Stimulated activated CD8-positive, alpha-beta memory T cell treated with anti-CD3 and anti-CD28 coated beads, Interleukin-15, amount 100 ng/mL, for 1 hour (primary cell): ENCODE data around the gene YWHAG.
"Not testable (repeated sequence)": the region's sequence is repeated elsewhere in the genome, so short reads cannot be mapped to it uniquely, and the experiment has no call there.

Experiments used
- DNase-seq: peaks from one replicate; pipeline ENCODE4 v3.0.0-alpha.2; 2020; ENCODE audit warnings: low read depth

YWHAG gene

DNA sequence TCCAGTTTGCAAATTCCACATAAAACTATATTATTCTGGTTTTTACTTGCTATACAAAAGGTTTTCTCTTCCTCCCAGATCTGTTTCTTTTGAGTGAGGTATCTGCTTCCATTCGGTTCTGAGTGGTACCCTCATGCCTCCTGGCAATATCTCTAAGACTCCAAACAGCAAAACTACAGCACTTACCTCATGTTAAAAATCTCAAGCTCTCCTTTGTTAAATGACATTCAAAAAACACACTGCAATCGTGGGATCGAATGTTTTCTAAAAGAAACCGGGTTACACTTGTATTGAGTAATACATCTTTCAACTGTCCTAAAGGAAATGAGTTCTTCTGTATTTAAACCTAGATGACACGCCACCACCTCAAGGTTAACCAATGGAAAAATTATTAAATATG, 11.1 kb downstream of the YWHAG start:
- no peak for DNase-seq

DNA sequence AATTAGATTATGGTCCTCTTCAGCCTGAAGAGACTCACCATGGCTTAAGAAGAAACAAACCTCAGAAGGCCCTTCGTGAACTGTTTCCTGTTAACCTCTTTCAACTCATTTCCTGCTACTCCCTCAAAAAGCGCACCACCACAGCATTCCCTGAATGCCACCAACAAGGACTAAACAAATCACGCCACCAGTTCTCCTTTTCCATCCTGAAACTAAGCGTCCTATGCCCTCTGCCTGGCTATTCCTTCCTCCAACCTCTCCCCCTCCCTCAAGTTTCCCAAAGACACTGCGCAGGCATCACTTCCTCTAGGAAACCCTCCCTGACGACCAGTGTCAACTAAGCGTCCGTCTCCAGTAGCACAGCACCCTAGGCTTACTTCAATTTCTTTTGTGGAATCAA, 12.0 kb downstream of the YWHAG start:
- no peak for DNase-seq

DNA sequence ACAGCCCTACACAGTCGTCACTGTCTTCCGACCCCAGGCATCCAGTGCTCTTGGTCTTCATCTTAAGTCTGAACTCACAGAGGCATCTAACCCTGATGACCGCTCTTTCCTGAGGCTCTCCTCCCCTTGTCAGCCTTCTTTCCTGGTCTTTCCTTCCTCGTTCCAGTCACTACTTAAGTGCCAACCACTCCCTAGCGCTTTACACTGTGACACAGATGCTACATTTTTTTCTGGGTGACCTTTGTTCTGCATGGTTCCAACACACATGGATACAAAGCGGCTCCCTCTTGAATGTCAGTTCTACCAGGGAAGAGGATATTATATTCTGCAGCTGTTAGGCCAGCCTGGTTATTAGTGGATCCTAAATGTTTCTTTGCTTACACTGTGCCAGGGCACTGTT, 12.7 kb downstream of the YWHAG start:
- DNase-seq = no peak

DNA sequence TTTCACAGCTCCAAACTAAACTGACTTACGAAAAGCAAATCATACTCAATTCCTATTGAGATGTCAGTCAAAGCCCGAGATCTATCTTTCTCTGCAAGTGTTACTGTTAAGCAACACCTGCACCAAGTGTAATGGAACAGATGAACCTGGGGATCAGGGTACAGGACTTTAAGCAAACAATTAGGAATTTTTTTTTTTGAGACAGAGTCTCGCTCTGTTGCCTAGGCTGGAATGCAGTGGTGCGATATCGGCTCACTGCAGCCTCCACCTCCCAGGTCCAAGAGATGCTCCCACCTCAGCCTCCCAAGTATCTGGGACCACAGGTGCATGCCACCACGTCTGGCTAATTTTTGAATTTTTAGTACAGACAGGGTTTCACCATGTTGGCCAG, 14.9 kb downstream of the YWHAG start:
- DNase-seq = no peak

DNA sequence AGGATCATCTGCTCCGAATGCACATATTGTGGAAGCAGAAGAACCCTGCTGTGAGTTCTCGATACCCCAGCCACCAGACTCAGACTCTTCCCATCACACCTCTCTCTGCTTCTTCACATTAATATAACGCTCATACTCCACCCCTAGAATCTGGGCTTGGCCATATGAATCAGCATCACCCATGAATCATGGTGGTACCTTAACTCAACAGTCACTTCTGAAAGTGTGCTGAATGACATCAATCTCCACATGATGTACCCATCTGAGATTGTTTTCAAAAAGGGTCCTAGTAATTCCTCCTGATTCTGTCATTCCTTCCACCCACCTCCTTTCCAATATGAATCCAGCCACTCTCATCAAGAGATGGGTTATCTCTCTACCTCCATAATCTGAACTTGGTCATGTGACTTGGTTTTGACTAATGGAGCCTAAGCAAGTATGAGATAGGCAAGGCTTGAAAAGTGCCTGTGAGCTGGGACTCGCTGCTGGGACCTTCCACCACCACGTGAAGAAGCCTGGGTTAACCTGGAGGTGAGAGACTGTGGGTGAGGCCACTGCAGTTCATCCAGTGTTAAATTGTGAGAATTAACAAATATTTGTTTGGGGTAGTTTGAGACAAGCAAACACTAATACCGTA, 15.4 kb downstream of the YWHAG start:
- no peak for DNase-seq

DNA sequence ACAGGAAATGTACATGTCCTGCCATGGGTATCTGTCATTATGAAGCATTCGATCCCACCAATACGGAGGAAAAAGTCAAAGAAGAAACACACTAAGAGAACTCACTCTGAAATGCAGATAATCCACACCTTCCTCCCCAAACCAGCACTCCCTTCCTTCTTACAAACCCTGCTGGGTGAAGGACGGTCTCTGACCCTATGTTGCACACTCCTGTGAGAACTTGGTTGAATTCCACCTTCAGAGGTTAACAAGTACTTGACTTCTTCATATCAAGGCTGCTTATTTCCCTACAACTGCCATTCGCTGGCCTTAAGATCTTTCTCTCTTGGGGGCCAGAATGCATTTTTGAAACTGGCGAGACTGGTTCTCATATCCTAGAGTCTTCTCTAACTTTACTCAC, 16.6 kb downstream of the YWHAG start:
- no peak for DNase-seq

DNA sequence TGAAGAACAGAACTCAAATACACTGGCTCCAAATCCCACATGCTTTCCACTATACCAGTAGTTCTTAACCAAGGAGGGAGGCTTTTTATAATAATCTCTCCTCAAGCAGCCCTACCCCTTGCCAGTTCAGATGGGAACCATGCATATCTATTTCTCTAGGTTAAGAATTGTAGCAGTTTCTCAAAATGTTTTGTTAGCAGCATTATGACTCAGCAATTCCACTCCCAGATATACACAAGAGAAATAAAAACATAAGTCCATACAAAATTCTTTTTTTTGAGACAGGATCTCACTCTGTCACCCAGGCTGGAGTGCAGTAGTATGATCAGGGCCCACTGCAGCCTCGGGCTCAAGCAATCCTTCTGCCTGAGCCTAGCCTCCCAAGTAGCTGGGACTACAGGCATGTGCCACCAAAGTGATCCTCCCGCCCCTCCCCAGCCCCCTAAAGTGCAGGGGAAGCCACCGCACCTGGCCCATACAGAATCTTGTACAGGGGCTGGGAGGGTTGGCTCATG, 18.1 kb downstream of the YWHAG start:
- no peak for DNase-seq

DNA sequence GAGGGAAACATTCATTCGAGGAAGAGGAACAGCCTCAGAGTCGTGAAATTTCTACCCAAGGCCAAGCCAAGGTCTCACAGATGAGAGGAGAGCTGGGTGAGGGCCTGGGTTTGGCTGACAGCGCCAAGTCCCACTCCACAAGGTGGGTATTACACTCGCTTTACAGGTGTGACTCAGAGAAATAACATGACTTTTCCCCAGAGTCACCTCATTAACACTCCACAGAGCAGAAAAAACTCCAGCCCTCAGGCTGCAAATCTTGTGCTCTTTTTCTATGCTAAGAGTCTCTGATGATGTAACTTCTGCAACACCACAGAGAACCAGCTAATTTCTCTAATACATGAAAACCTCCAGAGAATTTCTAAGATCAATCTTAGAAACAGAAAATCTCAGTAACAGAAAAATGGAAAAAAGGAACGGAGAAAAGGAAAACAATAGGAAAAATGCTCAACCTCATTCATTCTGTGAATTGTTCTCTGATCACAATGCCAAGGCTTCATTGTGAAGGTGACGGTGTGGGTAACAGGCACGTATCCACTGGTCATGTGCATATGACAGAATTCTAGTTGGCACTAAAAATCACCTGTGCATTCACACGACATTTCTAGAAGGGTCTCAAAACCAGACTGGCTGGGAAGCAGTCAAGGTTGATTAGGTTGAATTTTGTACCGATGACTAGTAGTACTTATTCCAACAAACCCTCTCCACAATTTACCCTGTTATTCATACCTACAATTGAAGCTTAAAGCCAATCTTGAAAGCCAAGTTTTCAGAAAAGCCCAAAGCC, 20.3 kb downstream of the YWHAG start:
- no peak for DNase-seq

DNA sequence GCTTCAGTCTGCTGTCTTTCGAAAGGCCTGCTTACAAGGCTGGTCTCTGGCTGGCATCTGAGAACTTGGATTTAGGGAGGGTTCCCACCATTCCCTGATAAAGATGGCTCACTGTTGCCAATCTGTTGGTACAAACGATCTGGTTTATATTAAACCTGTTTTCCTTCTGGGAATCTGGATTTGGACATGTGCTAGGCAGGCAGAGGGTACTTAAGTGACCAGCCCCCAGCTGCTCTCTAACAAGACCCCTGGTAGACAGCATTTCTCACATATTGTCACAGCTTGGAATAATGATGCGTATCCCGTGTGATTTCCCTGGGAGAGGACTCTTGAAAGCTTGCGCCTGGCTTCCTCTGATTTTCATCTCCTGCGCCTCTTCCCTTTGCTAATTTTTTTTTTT, 21.6 kb downstream of the YWHAG start:
- no peak for DNase-seq

DNA sequence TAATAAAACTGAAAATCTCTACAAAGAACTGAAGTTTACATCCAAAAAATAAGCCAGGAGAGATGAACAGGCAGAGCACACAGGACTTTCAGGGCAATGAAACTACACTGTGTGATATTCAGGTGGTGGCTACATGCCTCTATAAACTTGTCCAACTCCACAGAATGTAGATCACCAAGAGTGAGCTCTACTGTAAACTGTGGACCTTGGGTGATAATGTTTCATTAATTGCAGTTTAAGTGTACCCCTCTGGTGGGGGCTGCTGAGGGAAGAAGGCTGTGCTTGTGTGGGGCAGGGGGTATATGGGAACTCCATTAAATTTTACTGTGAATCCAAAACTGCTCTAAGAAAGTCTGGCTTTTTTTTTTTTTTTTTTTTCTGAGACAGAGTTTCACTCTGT, 22.7 kb downstream of the YWHAG start:
- no peak for DNase-seq

DNA sequence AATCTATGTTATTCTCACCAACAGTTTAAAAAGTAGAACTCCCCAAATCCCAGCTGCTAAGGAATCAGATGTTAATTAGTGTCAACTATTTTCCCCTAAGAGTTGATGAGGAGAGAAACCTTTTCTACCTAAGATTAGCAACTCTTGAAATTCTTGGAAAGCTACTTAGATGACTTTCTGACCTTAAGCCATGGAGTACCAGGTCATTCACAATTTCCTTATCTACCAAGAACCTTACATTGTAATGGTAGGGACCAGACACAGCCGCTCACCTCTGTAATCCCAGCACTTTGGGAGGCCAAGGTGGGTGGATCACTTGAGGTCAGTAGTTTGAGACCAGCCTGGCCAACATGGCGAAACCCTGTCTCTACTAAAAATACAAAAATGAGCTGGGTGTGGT, 23.4 kb downstream of the YWHAG start:
- not testable (repeated sequence) for DNase-seq

DNA sequence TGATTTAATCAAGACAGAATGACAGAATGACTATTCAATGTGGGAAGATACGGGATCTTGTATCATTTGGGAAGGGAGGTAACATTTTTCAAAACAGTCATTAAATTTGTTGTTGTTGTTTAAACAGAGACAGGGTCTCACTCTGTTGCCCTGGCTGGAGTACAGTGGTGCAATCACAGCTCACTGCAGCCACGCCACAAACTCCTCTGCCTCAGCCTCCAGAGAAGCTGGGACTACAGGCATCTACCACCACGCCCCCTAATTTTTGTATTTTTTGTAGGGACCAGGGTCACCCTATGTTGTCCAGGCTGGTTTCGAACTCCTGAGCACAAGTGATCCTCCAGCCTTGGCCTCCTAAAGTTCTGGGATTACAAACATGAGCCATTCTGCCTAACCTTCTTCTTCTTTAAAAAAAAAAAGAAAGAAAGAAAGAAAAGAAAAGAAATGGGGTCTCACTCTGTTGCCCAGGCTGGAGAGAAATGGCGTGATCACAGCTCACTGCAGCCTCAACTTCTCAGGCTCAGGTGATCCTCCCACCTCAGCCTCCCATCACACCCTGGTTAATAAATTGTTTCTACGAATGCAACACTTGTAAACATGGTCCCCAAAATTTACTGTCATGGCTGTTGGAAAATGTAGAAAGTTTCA, 24.3 kb downstream of the YWHAG start:
- DNase-seq = no peak

DNA sequence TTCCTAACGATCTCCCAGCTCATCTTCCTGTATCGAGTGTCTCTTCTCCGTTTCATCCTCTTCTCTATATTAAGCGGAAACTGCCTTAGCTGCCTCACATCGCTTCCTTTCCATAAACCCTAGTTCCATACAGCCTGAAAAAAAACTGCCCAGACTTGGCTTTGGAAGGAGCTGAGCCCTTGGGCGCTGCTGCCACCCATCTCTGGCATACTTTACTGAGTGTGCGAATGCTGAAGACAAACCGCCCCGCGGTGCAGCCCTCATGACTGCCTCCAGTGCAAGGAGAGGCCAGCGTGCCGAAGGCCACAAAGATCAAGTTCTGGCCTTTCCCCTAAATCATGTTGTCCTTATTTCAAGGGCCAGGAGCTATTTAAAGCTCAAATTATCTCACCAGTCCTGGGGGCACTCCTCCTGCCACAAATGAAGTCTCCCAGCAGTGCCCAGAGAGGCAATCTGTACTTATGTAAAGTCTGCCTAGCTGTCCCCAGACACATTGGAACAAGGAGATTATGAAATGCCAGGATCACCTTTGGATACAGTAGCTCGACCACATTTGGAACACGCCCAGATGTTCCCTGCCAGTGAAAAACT, 25.2 kb downstream of the YWHAG start:
- no peak for DNase-seq

DNA sequence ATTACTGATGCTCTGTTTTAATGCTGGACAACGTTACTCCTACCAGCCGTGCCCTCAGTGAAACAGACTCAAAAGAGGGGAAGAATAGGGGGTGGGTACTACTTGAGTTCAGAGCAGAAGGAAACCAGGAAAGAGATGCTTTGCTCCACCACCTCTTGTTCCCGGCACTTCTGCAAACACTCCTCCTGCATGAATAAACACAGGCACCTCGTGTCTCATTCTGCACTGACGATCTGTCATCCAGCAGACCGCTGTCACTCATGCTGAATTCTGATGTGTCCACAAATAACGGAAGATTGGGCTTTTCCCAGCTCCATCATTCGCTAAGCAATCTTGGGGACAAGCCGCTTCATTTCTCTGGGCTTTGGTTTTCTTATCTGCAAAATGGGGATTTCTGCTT, 26.7 kb downstream of the YWHAG start:
- no peak for DNase-seq

DNA sequence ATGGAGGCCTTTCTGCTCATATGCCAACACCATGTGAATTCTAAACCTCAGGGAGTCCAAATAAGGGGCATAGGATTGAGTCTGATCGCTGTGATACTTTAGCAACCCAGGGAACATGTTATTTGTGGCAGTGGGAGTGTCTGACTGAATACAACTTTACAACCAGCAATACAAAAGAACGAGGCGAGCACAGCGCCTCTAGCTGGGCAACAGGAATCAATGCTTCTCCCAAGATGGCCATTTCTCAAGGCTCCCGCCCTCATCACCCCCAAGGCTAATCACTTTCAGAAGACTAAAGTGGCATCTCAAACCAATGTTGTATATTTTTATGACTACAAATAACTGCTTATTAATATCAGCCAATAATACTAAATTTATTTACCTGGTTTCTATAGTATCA, 28.1 kb downstream of the YWHAG start:
- DNase-seq = no peak

DNA sequence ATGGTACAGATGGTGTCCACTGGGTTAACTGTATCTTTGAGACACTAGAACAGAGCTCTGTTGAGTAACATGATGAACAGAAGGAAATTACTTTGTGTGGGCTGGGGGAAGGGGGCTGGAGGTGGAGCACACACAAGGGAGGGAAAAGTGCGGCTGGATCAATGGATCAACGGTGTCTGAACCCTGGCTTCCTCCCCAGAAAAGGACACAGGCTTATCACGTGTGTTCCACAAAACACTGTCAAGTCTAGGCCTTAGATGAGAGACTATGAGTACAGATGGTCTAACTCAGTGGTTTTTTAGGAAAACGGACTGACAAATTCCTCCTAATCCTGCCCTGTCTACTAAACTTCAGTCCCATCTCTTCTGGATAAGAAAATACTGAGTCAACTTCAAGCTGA, 28.5 kb downstream of the YWHAG start:
- DNase-seq = no peak

DNA sequence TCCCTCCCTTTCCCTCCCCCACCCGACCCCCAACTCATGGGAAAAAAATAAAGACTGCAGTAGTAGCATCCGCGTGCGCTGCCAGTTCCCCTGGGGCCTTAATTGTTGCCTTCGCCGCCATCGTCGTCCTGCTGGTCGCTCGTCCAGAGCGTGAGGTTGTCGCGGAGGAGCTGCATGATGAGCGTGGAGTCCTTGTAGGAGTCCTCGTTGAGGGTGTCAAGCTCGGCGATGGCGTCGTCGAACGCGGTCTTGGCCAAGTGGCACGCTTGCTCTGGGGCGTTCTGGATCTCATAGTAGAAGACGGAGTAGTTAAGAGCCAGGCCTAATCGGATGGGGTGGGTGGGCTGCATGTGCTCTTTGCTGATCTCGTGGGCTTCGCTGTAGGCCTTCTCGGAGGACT, 29.3 kb downstream of the YWHAG start:
- DNase-seq = no peak

DNA sequence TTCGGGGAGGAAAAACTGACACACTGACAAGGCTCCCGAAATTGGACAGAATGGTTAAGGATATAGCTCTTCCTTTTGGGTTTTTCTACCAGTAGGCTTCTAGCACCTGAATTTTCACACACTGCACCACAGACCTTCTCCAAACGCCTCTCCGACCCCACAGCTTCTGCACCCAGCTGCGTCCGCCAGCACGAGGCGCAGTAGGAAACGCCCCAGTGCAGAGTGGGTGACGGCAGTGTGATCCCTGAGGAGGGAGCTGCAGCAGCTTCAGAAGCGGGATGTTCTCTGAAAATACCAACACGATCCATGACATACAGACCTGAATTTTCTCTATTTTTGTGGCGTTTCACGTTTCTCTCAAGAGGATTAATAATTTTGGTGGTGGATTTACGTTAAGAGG, 30.4 kb downstream of the YWHAG start:
- DNase-seq = no peak

DNA sequence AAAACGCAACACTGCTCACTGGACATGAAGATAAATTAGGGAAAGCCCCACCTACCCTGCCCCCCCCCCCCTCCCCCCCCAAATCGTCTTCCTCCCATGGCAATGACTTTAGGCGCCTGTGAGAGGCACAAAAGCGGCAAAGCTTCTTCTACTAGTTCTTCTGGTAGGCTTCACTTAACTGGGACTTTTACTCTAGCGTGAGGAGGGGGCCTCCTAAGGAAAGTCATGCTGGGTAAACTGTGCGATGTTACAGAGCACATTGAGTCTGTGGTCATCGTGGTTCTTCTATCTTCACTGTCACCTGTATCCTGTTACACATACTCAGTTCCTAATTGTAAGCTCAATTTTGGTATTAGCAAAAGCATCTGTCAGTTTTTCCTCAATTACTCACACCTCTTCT, 31.2 kb downstream of the YWHAG start:
- DNase-seq = no peak

DNA sequence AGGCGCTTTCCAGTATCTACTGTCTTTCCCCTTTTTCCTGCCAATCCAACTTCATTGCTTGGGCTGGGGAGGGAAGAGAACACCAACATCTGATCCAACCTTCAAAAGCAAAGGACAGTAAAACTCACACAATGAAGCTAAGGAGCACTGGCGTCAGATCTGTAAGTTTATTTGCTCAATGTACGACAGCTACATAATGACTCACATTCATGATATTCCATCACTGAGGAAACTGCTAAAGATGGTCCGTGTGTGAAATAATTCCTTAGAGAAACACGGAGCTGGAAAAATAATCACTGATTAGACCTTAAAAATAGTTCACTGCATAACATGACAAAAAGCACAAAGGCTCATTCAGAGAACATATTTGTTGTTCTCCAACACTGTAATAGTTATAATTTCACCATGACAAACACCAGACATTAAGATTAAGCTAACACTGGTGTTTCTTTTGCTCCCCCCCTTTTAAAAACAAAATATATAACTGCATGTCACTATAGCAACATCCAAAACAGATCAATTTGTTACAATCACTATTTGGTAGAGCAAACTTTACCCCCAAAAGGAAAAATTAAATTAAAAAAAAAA, 32.1 kb downstream of the YWHAG start:
- DNase-seq = no peak

DNA sequence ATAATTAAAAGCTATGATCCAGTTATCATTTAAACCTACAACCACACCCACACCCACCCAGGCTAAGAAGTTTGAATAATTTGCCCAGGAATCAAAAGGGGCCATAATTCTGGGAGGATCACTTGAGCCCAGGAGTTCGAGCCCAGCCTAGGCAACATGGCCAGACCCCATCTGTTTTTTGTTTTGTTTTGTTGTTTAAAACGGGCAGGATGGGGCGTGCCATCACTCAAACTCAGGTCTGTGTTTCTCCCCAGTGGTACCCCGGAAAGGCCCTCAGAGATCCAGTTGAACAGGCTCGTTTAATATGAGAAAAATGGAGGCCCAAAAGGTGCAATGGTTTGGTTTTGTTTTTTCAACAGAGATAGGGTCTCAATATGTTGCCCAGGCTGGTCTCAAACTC, 33.0 kb downstream of the YWHAG start:
- no peak for DNase-seq

DNA sequence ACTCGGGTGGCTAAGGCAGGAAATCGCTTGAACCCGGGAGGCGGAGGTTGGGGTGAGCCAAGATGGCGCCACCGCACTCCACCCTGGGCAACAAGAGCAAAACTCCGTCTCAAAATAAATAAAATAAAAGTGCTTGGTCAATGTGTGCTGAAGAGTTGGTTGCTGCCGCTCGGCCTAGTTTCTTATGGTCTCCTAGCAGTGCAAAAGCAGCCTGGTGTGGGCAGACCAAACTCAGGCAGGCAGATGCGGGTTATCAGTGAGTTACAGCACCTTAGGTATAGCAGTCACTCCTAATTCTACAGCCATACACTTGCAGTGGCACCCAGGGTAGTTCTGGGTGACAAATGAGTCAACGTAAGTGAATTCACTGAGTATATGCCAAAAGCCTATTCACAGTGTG, 33.7 kb downstream of the YWHAG start:
- DNase-seq = no peak
